Muscle of arm (tissue), 12 donors: ENCODE results near the gene RAB35. TPM values are rescaled to one million over a fixed set of nuclear protein-coding genes. Genes with fewer than 3 reads are reported as not detected.
"Not testable (repeated sequence)": the region's sequence is repeated elsewhere in the genome, so short reads cannot be mapped to it uniquely, and the experiment has no call there.

Experiments used
- DNase-seq: peaks from one replicate; pipeline ENCODE4 v3.0.0-alpha.2; 2013
- polyA plus RNA-seq, 12 donors: library from polyadenylated mRNA; unstranded; fragments of 120-200 nt; gene quantifications; one replicate each; pipeline ENCODE4 v1.2.1, GENCODE V29; 2013; ENCODE audit not compliant: insufficient read length in 12 of 12

The RAB35 gene
- polyA plus RNA-seq, 12 donors = 22.1 to 52.8 (median 30.8) TPM; not detected in 1

DNA sequence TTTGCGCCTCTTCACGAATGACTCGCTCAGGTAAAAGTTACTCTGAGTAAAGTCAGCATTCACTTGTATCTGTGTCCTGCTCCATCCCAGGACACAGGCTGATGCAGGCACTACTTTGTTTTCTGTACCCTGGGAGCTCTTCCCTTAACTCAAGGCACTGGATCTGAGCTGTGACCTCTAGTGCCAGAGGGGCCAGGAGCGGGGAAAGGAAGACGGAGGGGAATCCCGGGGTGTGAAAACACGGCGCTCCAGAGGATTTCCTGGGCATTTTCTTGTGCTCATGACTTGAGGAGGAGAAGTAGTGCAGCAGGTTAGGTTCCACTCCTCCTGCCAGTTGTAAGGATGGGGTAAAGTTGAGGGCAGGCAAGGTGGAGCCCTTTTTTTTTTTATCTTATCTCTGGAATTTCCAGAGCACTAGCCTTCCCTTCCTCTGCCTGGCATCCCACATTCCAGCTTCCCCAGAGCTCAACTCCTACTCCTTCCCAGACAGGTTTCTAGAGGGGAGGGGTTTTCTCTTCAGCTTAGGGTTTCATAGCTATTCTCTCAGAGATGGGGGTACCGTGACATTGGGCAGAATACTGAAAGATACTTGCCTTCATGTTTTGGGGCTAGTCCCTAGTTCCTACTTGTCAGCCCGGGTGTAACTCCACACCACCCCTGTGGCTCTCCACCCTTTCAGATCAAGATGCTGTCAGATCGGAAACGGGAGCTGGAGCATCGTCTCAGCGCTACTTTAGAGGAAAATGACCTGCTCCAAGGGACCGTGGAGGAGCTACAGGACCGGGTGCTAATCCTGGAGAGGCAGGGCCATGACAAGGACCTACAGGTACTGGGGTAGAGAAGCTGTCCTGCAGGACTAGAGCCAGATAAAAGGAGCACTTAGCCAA is 52.3 kb downstream of the RAB35 start:
- no peak for DNase-seq

DNA sequence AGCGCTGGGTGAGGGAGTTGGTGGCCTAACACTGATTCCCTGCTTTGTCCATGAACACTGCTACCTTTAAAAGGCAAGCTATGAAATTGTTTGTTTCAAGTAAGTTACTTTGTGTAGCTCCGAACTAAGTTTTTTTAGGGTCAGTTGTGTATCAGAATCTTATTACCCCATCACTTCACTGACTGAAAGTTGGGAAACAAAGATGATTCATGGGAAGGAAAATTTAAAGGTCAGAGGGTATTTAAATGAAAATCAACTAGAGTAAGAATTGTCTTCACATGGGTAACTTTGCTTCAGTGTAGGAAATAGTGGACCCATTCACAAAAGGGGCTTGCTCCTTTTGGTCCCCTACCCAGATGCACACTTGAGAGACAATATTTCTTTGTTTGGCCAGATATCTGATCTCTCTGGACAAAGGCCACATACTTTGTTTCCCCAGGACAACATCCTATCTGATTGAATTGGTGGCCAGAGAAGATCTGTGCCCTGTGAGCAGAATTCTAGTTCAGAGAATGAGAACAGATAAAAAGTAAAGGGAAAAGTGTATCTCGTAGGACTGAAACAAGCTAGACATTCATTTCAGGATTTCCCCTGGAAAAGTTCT is 53.5 kb downstream of the RAB35 start:
- no peak for DNase-seq

DNA sequence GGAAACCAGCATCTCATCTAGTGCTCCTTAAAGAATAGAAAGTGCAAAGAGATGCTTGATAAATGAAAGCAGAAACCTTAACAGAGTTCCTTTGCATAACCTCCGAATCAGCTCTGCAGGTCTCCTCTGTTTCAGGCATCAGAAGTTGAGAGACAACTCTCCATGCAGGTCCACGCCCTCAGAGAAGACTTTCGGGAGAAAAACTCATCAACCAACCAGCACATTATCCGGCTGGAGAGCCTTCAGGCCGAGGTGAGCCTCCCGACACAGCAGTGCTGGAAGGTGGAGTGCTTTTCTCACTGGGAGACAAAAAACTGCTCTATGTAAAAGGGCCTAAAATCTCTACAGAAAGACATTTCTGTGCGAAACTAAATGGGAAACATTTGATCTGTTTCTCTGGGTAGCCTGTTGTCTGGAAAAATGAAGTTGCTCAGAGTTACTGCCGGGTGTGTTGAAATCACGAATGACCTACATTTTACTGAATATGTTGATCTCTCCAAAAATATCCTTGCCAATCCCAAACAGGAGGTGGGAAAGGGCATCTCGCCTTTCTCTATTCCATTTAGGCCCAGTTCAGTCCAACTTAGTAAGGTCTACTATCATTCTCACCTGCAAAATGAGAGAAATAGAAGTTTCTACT is 54.9 kb downstream of the RAB35 start:
- DNase-seq = no peak

DNA sequence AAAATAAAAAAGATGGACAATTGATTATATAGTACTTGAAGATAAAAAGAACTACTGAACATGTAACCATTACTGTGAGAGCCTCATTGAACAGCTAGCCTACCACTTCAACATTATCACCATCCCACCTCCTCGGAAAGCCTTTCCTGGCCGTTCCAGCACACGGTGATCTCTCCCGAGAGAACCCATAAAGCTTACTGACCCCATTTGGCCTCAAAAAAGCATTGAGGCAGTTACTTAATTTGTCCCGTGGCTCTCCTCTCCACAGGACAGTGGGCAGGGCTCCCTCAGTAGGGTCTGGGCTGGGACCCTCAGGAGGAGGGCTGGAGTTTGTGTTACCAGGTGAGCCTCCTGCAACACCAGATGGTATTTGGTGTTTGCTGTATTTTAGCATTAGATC is 55.8 kb downstream of the RAB35 start:
- DNase-seq = no peak

DNA sequence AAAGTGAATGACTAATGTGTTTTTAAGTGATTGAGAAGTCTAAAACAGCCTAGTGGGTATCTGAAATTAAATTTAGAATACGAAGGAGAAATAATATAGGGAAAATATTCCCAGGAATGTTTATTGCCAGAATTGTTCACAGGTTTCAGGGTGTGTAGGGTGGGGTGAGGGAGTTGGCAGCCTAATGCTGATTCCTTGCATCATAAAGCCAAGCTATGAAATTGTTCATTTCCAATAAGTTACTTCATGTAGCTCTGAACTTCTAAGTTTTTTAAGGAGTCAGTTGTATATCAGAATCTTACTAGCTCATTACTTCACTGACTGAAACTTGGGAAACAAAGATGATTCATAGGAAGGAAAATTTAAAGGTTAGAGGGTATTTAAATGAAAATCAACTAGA is 56.4 kb downstream of the RAB35 start:
- DNase-seq = no peak

DNA sequence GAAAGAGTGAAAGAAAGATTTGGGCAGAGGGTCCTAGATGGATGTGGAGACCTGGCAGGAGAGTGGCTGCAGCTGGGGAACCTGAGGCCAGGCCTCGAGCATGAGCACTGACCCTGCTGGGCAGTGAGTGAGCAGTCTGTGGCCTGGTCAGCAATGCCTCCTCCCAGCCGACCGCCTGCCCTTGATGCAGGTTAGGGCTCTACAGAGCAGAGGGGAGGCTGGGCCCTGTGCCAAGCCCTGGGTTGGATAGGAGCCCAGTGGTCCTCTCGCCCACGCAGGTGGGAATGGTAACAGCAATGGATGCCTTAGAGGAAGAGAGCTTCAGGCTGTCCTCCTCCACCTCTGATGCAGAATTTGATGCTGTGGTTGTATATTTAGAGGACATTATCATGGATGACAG is 59.8 kb downstream of the RAB35 start:
- no peak for DNase-seq

DNA sequence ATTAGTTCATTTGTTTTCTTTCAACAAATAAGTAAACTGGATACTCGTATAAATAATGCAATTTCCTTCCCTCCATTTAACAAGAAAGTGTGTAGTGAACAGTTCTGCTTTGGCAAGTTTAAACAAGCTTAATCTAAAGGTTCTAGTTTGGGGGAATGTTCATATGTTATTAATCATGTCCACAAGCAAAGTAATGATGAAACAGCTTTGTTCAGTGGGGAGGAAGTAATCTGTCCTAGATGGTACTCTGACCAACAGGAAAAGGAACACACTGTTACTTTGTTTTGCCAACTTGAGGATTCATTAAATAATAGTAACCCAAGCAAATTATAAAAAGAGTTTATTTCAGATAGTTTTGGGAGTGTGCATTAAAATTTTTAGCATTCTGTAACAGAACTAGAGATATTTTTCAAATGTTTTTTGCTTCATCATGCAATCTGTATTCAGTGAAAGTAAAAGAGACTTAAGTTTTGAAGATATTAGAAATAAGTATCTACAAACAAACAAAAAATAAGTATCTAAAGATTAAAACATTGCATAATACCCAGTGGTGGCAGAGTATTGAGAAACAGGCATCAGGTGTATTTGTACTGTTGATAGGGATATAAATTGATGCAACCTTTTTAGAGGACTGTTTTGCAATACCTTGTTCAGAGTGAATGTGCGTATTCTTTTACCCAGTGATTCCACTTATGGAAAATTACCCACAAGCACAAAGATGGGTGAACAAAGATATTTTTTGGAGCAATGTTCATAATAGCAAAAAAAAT is 61.1 kb downstream of the RAB35 start:
- DNase-seq = no peak

DNA sequence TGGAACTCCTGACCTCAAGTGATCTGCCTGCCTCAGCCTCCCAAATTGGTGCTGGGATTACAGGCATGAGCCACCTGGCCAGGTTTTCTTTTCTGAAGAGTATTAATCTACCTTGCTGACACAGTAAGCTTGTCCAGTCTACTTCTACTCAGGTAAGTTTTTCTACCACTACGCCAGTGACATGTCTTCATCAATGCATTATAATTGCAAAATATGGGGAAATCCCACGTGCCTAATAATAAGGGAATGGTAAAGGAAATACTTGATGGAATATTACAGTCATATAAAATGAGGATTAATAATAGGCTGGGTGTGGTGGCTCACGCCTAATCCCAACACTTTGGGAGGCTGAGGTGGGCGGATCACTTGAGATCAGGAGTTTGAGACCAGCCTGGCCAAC is 62.3 kb downstream of the RAB35 start:
- DNase-seq = no peak

DNA sequence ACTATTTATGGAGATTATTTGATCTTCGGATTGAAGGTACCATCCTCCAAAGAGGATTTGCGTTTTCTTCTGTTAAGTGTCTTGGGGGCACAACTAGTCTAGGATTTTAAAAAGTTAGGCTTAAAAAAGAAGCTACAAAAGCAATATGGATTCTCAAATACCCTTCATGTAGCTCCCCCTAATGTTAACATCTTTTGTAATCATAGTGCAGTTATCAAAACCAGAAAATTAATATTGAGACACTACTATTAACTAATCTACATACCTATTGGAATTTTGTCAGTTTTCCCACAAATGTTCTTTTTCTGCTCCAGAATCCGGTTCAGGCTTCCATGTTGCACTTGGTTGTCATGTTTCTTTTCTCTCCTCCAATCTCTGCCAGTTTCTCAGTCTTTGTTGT is 65.0 kb downstream of the RAB35 start:
- DNase-seq = no peak

DNA sequence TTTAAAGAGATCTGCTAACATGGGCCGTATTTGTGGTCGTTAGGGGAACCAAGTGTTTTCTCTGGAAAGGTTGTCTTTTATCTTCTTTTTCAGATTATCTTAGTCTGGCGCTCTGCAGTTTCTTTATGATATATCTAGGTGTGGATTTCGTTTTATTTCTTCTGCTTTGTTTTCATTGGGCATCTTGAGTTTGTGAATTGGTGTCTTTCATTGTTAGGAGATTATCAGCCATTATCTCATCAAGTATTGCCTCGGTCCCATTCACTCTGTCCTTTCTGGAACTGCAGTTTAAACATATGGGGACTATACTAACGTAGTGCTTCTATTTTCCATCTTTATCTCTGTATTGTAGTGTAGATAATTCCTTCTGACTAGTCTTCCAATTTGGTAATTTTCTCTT is 67.1 kb downstream of the RAB35 start:
- DNase-seq = no peak

DNA sequence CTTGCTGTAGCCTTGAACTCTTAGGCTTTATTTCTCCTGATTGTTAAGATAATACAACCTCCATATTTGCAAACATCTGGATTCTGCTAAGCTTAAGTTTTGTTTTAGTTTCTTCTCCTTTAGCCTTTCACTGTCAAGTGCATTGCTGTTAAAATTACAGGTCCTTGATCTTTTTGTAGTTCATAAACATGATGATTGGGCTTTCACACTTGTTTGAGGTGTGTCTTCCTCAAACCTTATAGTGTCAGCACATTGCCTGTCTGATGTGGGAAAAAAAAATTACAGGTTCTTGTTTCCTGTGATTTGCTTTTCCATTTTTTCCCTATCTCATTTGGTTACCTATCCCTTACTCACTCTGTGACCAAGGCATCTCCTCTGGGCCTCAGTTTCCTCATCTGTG is 68.3 kb downstream of the RAB35 start:
- no peak for DNase-seq

DNA sequence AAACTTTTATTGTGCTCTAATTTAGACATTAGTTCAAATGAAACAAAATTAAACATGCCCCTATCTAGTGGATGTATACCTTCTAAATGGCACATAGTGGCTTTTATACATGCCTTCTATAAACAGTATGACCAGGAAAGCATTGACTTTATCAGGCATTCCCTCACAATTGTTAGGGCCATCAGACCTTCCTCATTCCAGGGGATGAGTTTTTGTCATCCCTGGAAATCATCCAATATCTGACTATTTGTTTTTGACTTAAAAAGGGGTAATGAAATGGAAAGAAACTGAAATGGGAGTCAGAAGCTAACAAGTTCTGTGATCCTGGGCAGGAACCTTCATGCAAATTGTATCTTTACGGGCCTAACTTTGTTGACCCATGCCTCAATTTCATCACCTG is 69.5 kb downstream of the RAB35 start:
- no peak for DNase-seq

DNA sequence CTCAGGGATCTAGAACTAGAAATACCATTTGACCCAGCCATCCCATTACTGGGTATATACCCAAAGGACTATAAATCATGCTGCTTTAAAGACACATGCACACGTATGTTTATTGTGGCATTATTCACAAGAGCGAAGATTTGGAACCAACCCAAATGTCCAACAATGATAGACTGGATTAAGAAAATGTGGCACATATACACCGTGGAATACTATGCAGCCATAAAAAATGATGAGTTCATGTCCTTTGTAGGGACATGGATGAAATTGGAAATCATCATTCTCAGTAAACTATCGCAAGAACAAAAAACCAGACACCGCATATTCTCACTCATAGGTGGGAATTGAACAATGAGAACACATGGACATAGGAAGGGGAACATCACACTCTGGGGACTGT is 71.2 kb downstream of the RAB35 start:
- not testable (repeated sequence) for DNase-seq

Other genes with a start within 250 kb of the RAB35 start
- gene CIT, start 239.4 kb downstream of the RAB35 start, polyA plus RNA-seq = 10 to 100 TPM in 5 of 12 donors, 1 to 10 TPM in 6, not detected in 1; 4.8 to 19.8 (median 9.3) TPM
- gene BICDL1, start 127.5 kb downstream of the RAB35 start, polyA plus RNA-seq = 1 to 10 TPM in 11 of 12 donors, not detected in 1; 2.7 to 8.0 (median 4.9) TPM
- gene GCN1, start 78.0 kb upstream of the RAB35 start, polyA plus RNA-seq = 10 to 100 TPM in 11 of 12 donors, not detected in 1; 33.5 to 47.4 (median 39.5) TPM
- 1,000 to 10,000 TPM in 11 of 12 donors, not detected in 1; 2,616 to 4,293 (median 3,683) TPM for gene RPLP0, start 84.4 kb upstream of the RAB35 start, polyA plus RNA-seq
- 100 to 1,000 TPM in 11 of 12 donors, 10 to 100 TPM in 1; 99.4 to 450 (median 171) TPM for gene PXN, start 149.0 kb upstream of the RAB35 start, polyA plus RNA-seq
- 1 to 10 TPM in 1 of 12 donors, not detected in 11; 1.8 TPM for gene RNU4-2, start 175.2 kb upstream of the RAB35 start, polyA plus RNA-seq
- not detected for gene RNU4-1, start 176.5 kb upstream of the RAB35 start, polyA plus RNA-seq
- gene SIRT4, start 185.6 kb upstream of the RAB35 start, polyA plus RNA-seq = 1 to 10 TPM in 10 of 12 donors, not detected in 2; 2.0 to 6.6 (median 4.3) TPM
- under 1 TPM in 1 of 12 donors, not detected in 11; 0.55 TPM for gene PLA2G1B, start 211.0 kb upstream of the RAB35 start, polyA plus RNA-seq